Right lobe of liver (tissue), 6 donors: Measurements from ENCODE around the gene TMPRSS2. TPM values are rescaled to one million over a fixed set of nuclear protein-coding genes. Genes with fewer than 3 reads are reported as not detected.

Experiments used
- ATAC-seq, 4 donors: fragments of 200-7000 bp; cut with Tn5 transposase; one replicate each; pipeline ENCODE4 v1.9.1; 2020; ENCODE audit warnings: mild to moderate bottlenecking in 4 of 4, moderate library complexity in 4 of 4
- DNase-seq, 3 donors: peaks; one replicate each; pipeline ENCODE4 v3.0.0-alpha.2; 2020
- H3K27ac ChIP-seq, 3 donors: fragments of 200-600 bp; one replicate each; pipeline ENCODE4 v1.8.0; 2022
- H3K27me3 ChIP-seq, 2 donors: fragments of 200-600 bp; one replicate each; pipeline ENCODE4 v1.8.0; 2022
- H3K36me3 ChIP-seq, 4 donors: fragments of 200-600 bp; sonication (generic) in 1 of 4; one replicate each; pipeline versions ENCODE4 v1.5.1 to v1.8.0; 2017 to 2022; ENCODE audit warnings: control low read depth in 1 of 4
- H3K4me1 ChIP-seq, 4 donors: fragments of 200-600 bp; sonication (generic) in 1 of 4; one replicate each; pipeline versions ENCODE4 v1.5.1 to v1.8.0; 2017 to 2022; ENCODE audit warnings: control low read depth in 1 of 4
- H3K4me3 ChIP-seq, 3 donors: fragments of 200-600 bp; one replicate each; pipeline ENCODE4 v1.8.0; 2022
- H3K9me3 ChIP-seq, 4 donors: fragments of 200-600 bp; sonication (generic) in 1 of 4; one replicate each; pipeline versions ENCODE4 v1.5.1 to v1.8.0; 2017 to 2022; ENCODE audit warnings: control low read depth in 1 of 4
- POLR2A ChIP-seq: fragments of 450-650 bp; IDR thresholded peaks from one replicate; pipeline ENCODE4 v1.6.1; 2017; ENCODE audit warnings: antibody characterized with exemption, mild to moderate bottlenecking
- WGBS: methylation state at CpG from one replicate; pipeline ENCODE4 v1.1.6; 2018; ENCODE audit warnings: low coverage, low lambda C conversion rate; ENCODE audit not compliant: insufficient coverage; ENCODE audit errors: missing lambda C conversion rate; 5-methylcytosine and 5-hydroxymethylcytosine counted together
- intact Hi-C, 2 donors: fragments of 100-400 bp; cut with DNase I; formaldehyde crosslinking; loops; one replicate each; pipeline versions ENCODE4 v1.11.2 to v1.14.1; 2022
- long read RNA-seq: library from polyadenylated mRNA; unstranded; transcript quantifications from one replicate; pipeline ENCODE4 v2.0.0, GENCODE V29; 2019
- total RNA-seq, 6 experiments: library from RNA; depleted of rRNA in 2 of 6; stranded (reverse); fragments of >200 nt in 2 of 6; fragmentation: NEBNext Ultra II Directional in 3 of 6; extraction: Animal tissue kit (Norgen Biotek cat#: 25700) in 3 of 6; gene quantifications; one replicate each; pipeline versions ENCODE4 v1.1.0 to v1.2.4, GENCODE V29; 2016 to 2023
- TF ChIP-seq, protein P1 (sequence below), 4 donors: fragments of 200-600 bp in 3 of 4; fragments of 450-650 bp in 1 of 4; IDR thresholded peaks; one replicate each; pipeline versions ENCODE4 v1.5.1 to v1.8.0; 2016 to 2022; ENCODE audit warnings: antibody characterized with exemption in 4 of 4, mild to moderate bottlenecking in 2 of 4
- donor health status: DM: no; HTN: yes; CAD: no.
- donor health status: DM: no; HTN: no; CAD: no.
- donor health status: DM: no; HTN: no; CAD: no.
- donor health status: DM: no; HTN: yes; CAD: no.
- donor health status: DM: no; HTN: yes; CAD: no.

Gene TMPRSS2
- 10 to 100 TPM; 19.3 to 53.7 (median 20.8) TPM for total RNA-seq
- long read RNA-seq, partial matches to known transcripts, result 1 of 2 reads
- long read RNA-seq, other reads (novel, unspliced or antisense), result 0 of 2 reads

DNA sequence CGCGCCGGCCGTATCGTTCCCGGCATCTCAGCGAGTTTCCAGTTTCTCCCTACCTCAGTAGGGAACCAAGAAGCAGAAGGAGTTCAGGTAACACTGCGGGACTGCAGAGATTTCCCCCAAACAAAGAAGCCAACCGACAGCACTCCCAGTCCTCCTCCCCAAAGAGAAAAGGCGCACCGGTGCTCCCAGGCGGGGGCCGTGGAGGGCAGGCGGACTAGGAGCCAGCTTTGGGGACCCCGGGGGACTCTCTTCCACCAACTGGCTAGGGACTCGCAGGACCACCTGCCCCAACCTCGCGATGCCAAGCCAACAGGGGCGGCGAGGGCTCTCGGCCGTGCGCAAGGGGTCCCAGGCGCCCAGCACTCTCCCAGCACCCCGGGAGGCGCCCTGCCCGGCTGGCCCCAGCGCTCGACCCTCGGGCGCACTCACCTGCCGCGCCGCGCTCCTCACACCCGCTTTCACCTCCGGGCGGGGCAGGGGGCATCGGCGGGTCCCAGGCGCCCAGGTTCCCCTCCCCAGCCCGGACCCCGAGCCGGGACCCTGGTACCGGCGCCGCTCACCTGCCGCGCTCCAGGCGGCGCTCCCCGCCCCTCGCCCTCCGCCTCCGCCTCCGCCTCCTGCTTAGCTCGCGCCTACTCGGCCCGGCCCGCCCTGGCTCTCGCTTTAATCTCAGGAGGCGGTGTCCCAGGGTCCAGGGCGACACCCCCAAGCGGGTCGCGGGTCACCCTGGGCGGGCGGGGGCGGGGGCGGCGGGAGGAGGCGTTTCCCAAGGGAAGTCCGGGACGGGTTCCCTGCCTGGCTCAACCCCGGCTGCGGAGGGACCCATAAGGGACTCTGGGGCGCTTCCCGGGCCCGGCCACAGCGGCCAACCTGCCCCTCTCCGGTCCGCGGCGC, at the start of gene TMPRSS2:
TSS of gene TMPRSS2 (minus strand) at position 638 of the 894 bp plus-strand sequence. CDS start 10,025 bp downstream, outside the sequence.
- H3K4me1 ChIP-seq, result peaks cover 0 to 28% (median 11%) of the 10 kb centered on the region in 4 donors

DNA sequence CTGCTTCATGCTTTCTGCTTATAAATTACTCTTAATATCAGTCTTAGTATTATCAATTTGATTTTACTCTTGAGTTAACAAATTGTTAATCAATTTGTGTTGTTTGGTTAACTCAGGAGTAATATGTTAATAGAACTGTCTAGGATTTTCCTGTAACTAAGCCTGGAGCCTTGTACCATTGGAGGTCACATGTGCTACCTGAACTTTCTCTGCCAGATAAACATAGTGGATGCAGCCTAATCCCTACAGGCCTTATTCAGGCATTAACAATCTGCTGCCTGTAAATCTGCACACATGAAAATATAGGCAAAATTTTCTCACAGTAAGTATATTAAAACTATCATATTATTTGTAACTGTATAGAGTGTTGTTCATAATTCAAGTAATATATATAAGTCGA, 47.1 kb upstream of the TMPRSS2 start:
- Histone ChIP-seq H3K9me3 (no peaks in the 10 kb centered on the region), H3K4me3 (no peak overlapping the region), H3K27me3 (no peaks in the 10 kb centered on the region), H3K27ac (no peak overlapping the region), H3K4me1 (no peaks in the 10 kb centered on the region), H3K36me3 (no peaks in the 10 kb centered on the region)
- DNase-seq, result no peak
- WGBS, result 95% methylated on average over 1 of the region's 1 CpG
- peak in 3 of 4 donors; percentile 41 to 57 (median 47) for ATAC-seq
- TF ChIP-seq POLR2A, result no peak
- TF ChIP-seq, protein P1, sequence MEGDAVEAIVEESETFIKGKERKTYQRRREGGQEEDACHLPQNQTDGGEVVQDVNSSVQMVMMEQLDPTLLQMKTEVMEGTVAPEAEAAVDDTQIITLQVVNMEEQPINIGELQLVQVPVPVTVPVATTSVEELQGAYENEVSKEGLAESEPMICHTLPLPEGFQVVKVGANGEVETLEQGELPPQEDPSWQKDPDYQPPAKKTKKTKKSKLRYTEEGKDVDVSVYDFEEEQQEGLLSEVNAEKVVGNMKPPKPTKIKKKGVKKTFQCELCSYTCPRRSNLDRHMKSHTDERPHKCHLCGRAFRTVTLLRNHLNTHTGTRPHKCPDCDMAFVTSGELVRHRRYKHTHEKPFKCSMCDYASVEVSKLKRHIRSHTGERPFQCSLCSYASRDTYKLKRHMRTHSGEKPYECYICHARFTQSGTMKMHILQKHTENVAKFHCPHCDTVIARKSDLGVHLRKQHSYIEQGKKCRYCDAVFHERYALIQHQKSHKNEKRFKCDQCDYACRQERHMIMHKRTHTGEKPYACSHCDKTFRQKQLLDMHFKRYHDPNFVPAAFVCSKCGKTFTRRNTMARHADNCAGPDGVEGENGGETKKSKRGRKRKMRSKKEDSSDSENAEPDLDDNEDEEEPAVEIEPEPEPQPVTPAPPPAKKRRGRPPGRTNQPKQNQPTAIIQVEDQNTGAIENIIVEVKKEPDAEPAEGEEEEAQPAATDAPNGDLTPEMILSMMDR (IDR thresholded peaks at IDR 0.05), result no peak
- intact Hi-C loops, result no loop called here

More for the DNA sequence above, at the start of gene TMPRSS2:
- no peaks in the 10 kb centered on the region for H3K27me3 ChIP-seq
- H3K9me3 ChIP-seq, result no peaks in the 10 kb centered on the region
- peak; percentile 74 to 90 (median 82) for ATAC-seq
- peak within 1 kb of the TSS; percentile 47 to 85 (median 82) for H3K4me3 ChIP-seq
- H3K36me3 ChIP-seq, result no peaks in the 10 kb centered on the region
- intact Hi-C loops, result no loop called here
- TF ChIP-seq POLR2A, result peak; percentile 72
- TF ChIP-seq, protein P1 (IDR thresholded peaks at IDR 0.05), result peak in 1 of 4 donors; percentile 9
- peak within 1 kb of the TSS; percentile 79 to 89 (median 88) for H3K27ac ChIP-seq
- WGBS, result no CpG with 5 or more reads among the region's 85 CpGs
- peak; percentile 90 to 93 (median 93) for DNase-seq

DNA sequence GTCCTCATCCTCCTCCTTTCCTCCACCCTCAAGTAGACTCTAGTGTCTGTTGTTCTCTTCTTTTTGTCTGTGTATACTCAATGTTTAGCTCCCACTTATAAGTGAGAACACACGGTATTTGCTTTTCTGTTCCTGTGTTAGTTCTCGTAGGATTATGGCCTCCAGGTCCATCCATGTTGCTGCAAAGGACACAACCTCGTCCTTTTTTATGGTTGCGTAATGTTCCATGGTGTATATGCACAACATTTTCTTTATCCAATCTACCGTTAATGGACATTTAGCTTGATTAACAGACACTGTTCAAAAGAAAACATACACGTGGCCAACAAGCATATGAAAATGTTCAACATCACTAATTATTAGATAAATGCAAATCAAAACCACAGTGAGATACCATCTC, 44.3 kb upstream of the TMPRSS2 start:
- no peak overlapping the region for H3K4me3 ChIP-seq
- DNase-seq (no peak), ATAC-seq (no peak)
- no peak overlapping the region for H3K27ac ChIP-seq
- H3K9me3 ChIP-seq, result no peaks in the 10 kb centered on the region
- H3K36me3 ChIP-seq, result no peaks in the 10 kb centered on the region
- no peak for TF ChIP-seq POLR2A
- TF ChIP-seq, protein P1 (IDR thresholded peaks at IDR 0.05), result no peak
- no peaks in the 10 kb centered on the region for H3K27me3 ChIP-seq
- no peaks in the 10 kb centered on the region for H3K4me1 ChIP-seq
- WGBS, result 82% methylated on average over 6 of the region's 6 CpGs
- intact Hi-C loops, result no loop called here

DNA sequence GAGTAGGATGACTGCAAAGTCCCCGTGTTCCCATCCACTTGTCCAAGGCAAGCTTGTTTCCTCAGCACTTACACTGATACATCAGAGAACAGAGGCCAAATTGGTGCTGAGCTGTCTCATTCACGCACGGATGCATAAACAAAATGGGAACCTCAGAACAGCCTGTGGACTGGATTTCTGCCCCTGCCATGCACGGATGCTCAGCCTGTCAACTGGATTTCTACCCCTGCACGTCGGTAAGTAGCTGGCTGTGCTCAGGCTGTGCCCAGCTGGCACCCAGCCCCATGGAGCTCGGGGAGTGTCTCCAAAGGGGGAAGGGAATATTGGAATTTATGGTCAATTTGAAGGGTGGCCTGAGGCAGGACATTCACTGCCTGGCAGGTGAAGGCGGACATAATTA, 40.8 kb upstream of the TMPRSS2 start:
- intact Hi-C loops, result no loop called here
- H3K9me3 ChIP-seq, result no peaks in the 10 kb centered on the region
- DNase-seq, result no peak
- H3K4me3 ChIP-seq, result no peak overlapping the region
- TF ChIP-seq POLR2A, result no peak
- TF ChIP-seq, protein P1 (IDR thresholded peaks at IDR 0.05), result no peak
- no peaks in the 10 kb centered on the region for H3K4me1 ChIP-seq
- no peaks in the 10 kb centered on the region for H3K36me3 ChIP-seq
- H3K27me3 ChIP-seq, result no peaks in the 10 kb centered on the region
- ATAC-seq, result no peak
- H3K27ac ChIP-seq, result no peak overlapping the region
- WGBS, result 95% methylated on average over 4 of the region's 8 CpGs
